GM12892 (cell line): Measurements from ENCODE around the gene EDAR.

Source experiments
- DNase-seq: peaks from one replicate; pipeline ENCODE4 v3.0.0; 2011; ENCODE audit not compliant: insufficient read length
- FAIRE-seq: peaks from 2 replicates; lab custom pipeline; 2011; peaks lifted over from hg19 to GRCh38; lab: Jason Lieb, UNC
- POLR2A ChIP-seq: IDR thresholded peaks from 2 replicates; pipeline ENCODE4 v1.6.1; 2011; ENCODE audit warnings: low read depth, low read length, control low read depth
- POLR2AphosphoS5 ChIP-seq: IDR thresholded peaks from 2 replicates; pipeline ENCODE4 v1.6.1; 2011; ENCODE audit warnings: low read depth, low read length, control low read depth
- TAF1 ChIP-seq: IDR thresholded peaks from 2 replicates; pipeline ENCODE4 v1.6.1; 2011; ENCODE audit warnings: low read depth, mild to moderate bottlenecking, control low read depth, low read length, borderline replicate concordance

Gene EDAR

DNA sequence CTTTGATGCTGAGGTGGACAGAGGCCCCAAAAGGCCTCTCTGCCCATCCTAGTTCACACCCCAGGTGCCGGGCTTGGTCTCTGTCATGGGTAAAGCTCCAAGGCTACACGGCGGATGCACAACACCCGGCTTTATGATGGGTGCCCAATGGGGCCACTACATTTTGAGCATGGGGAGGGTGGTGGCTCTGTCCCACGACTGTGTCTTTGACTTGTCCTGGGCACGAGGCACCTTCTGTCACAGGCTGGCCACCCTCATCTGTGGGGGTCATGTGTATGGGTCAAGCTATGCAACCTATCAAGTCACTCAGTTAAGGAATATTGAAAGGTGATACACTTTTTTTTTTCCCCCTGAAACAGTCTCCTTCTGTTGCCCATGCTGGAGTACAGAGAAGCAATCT lies 63.7 kb downstream of the EDAR start:
- no peak for FAIRE-seq
- TF ChIP-seq TAF1 (no peak), POLR2AphosphoS5 (no peak), POLR2A (no peak)
- no peak for DNase-seq

DNA sequence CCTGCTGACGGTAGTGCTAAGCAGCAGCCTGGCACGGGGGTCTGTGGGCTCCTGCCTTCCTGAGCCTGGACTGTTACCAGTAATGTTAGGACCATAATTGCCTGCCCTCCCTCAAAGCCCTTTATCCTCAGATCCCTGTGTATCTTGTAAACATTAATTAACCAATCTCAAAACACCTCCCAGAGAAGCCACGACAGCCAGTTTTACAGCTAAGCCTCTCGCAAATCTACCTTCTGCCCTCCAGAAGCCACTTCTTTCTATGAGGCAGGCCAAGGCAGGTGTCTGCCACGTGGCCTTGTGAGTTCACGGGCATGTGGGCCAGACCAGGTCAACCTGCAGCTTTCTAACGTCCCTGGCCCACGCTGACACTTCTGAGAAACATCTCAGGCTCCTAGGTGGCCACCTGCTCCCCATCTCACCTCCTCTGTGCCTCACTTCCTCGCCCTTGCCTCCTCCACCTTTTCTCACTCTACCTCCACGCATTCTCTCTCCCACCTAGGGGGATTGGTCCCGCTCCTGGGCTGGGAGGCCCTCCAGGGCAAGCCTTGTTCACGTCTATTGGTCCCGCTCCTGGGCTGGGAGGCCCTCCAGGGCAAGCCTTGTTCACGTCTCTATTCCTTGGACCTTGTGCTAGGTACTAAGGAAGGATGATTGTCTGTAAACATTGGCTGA lies 64.3 kb downstream of the EDAR start:
- TF ChIP-seq POLR2AphosphoS5 = no peak
- no peak for TF ChIP-seq TAF1
- no peak for TF ChIP-seq POLR2A
- FAIRE-seq = no peak
- no peak for DNase-seq

DNA sequence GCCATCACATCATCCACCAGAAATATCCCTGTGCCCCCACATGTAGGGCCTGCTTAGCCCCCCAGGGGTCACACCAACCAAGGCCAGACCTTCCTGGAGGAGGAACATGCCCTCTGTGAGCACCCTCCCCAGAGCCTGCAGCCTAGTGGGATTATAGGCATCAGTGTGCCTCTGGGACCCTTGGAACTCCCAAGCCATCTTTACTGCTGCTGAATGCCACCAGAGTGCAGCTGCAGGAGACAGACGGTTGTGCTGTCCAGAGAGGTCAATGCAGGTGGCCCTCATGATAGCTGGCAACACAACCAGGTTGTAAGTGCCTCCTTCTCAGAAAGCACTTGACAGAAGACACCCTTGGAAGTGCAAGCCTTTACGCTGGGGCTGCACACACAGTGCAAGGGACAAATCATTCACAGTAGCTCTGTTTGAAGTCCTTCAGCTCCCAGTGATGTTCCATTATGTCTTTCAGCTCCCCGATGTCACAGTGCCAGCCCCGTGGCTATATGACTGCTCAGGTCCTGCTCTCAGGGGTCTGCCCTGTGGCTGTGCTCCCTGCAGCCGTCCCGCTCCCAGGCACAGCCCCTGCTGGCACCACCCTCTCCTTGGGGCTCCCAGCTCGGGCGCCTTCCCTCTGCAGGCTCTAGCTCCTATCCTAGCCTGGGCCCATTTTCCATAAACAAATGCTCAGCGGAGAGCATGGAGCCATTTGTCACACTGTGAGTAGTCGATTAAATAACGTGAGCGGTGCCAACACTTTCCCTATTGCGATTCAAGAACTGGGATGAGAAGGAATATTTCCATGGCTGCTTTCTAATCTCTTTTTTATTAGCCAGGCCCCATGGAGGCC lies 65.1 kb downstream of the EDAR start:
- FAIRE-seq (no peak), DNase-seq (no peak)
- TF ChIP-seq POLR2AphosphoS5 (no peak), POLR2A (no peak), TAF1 (no peak)

DNA sequence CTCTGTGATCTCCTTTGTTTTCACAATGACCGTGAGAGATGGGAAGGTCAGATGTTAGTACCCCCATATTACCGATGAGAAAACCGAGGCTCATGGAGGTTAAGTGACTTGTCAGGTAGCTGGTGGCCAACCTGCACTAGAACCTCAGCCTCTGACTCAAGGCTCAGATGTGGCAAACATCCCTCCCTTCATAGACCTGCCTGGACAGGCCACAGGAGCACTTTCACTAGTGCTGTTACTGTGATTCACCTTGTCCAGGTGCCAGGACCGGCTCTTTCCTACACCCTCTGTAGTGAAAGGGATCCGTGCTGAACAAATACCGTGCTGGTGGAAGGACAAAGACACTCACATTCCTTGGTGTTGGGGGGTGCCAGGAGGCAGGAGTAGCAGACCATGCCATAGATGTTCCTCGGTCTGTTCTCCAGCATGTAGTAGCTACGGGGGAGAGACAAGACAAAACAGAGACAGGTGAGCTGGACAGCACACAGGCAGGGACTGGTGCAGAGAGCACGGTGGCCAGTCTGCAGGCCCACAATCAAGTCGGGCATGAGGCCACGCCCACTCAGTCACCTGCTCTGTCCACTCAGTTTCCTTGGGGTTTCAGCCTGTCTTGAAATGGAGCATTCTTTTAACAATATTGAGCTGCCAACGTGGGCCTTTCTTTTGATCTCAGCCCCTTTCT lies 65.9 kb downstream of the EDAR start:
- DNase-seq (no peak), FAIRE-seq (no peak)
- TF ChIP-seq POLR2A = no peak
- TF ChIP-seq POLR2AphosphoS5 = no peak
- no peak for TF ChIP-seq TAF1

DNA sequence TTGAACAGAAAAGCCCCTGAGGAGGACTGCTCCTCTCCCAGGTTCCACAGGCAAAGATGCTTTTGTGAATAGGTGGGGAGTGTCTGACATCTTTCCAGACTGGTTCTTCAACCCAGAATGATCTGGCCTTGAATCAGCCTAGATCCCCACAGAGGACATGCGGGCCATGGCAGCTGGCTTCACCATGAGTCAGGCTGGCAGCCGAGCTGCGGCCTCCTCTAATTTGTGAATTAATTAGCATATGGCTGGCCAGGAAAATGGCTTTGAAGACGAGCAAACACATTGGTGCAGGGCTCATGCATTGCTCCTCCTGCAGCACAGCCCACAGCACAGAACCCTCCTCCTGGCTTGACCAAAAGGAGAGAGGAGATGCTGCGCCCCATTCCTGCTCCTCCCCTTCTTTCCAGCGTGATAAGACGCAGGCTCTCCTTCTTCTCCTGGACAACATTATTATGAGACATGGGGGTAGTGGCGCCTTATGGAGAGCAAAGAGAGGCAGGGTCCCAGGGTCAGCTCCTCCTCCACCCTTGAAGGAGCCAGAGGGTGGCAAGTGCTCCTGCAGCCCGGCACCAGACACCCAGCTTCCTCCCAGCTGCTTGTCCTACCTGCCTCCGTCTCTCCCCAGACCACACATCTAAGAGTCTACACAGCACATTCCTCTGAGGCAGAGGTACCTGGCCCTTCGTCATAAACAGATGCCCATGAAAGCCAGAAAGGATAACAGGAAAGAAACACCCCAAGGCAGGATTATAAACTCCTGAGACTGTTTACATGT lies 66.7 kb downstream of the EDAR start:
- TF ChIP-seq POLR2A (no peak), POLR2AphosphoS5 (no peak)
- FAIRE-seq (no peak), DNase-seq (no peak)

DNA sequence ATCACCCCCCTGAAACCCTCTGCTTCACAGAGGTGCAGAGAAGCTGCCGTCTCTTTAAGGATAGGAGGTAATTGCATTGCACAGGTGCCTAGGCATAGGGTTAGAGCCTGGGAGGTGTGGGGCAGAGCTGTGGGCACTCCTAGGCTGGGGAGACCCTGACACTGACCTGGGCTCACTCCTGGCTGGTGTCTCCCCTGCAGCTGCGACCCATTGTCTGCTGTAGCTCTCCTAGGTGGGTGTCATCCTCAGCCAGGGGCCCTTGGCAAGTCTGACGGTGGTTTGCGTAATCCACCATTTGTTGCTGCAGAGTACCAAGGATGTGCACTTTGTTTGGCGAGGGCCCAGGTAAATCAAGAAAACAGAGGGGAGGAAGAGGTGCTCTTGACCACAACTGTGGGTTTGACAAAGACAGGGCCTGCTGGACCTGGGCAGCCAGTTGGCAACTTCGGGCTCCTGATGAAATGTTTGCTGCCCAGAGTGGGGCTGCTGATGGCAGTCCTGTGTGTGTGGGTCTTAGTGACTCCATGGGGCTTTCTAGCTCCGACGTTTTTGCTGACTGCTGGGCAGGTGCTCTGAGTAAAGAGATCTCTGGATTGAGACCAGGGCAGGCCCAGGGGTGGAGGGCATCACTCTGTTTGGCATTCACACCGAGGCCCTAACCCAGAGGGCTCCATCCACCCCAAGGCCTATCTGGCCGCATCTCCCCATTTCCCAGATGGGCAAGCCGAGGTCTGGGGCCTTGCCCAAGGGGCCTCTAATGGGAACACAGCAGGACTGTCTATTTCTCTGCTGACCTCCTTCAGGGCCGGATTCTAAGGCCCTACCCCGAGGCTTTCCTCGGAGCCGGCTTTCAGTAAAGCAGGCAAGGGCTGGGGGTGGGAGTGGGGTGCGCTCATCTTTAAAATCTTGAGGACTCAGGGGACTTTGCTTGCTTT lies 67.7 kb downstream of the EDAR start:
- no peak for FAIRE-seq
- TF ChIP-seq POLR2AphosphoS5 (no peak), TAF1 (no peak), POLR2A (no peak)
- DNase-seq = no peak

DNA sequence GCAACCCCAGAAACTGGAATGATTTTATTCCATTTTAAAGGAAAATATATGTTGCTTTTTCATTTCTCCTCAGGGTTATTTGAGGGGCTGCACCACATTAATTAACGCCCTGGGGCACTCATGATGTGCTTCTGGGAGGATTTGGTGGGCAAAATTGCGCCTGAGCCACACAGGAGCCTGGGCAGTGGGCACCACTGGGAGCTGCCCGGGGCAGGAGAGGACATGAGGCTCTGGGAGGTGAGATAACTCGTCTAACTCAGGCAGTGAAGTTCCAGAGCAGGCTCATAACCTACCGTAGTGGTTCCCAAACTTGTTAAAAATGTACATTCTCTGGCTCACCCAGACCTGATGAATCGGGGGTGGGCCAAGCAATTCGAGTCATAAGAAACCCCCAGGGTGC lies 68.3 kb downstream of the EDAR start:
- DNase-seq = no peak
- TF ChIP-seq TAF1 = no peak
- TF ChIP-seq POLR2AphosphoS5 = no peak
- no peak for TF ChIP-seq POLR2A
- FAIRE-seq = no peak

DNA sequence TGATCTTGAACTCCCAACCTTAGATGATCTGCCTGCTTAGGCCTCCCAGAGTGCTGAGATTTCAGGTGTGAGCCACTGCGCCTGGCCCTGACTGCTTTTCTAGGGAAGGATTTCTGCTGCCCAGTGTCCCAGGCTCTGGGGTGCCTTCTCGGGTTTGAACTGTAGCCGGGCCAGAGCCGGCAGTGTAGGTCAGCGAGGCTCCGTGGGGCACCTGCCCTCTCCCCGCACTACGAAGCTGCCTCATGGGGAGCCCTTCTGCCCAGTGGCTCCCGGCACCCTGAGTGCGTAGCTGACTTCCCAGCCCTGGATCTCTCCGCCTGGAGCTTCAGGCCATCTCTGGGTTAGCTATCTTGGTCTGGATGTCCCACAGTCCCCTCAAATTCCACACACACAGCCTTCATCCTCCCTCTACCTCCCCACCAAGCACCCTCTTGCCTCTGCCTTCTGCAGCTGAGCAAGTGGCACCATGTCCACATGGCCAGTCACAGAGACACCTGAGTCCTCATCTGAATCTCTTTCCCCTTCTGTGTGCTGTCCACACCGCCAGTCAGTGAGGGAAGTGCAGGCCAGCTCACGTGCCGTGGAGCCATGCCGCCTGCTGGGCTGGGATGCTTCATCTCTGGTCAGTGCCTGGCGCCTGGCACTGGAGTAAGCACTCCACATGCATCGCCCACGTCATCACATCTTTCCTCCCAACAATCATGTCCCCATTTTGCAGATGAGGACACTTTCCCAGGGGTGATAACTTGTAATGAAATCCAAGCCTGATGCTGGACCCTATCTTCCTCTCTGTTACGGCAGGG lies 69.2 kb downstream of the EDAR start:
- FAIRE-seq (no peak), DNase-seq (no peak)
- TF ChIP-seq TAF1 (no peak), POLR2AphosphoS5 (no peak), POLR2A (no peak)

DNA sequence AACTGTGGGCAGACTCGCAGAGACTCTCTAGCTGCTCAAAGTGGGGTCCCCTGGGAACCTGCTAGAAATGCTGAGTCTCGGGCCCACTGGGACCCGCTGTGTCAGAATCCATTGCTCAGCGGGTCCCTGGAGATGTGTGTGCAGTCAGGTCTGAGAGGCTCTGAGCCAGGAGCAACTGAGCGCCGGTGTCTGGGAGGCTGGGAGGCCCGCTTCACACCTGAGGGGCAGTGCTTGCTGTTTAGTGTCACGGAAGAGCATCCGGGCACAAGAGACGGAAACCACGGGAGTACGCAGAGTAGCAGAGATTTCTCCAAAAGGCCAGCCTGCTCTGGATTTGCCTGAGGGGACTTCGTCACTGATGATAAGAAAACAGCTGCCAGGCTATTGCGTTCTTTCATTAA lies 70.1 kb downstream of the EDAR start:
- FAIRE-seq = no peak
- TF ChIP-seq TAF1 (no peak), POLR2A (no peak), POLR2AphosphoS5 (no peak)
- no peak for DNase-seq
